Measurements from ENCODE around the gene ROR1.

- TF ChIP-seq POLR2A (IDR thresholded peaks at IDR 0.05; ENCODE audit: low read length) (no peak), GATA1 (IDR thresholded peaks at IDR 0.05; ENCODE audit: low read depth, low read length) (no peak)
Measured at GRCh38 chr1:63912643-63913042, 138.8 kb downstream of the ROR1 start.
